Fibroblast of the aortic adventitia (primary cell): ENCODE results near the gene DAO. TPM values are rescaled to one million over a fixed set of nuclear protein-coding genes. Genes with fewer than 3 reads are reported as not detected.
"Not testable (repeated sequence)": the region's sequence is repeated elsewhere in the genome, so short reads cannot be mapped to it uniquely, and the experiment has no call there.

Source experiments
- DNase-seq: peaks from one replicate; pipeline ENCODE4 v3.0.0-alpha.2; 2010; ENCODE audit warnings: low read depth
- H3K4me3 ChIP-seq: 2 replicates; pipeline ENCODE4 v1.5.1; 2011; ENCODE audit warnings: low read depth, mild to moderate bottlenecking, control low read depth, low read length, moderate library complexity
- CTCF ChIP-seq: IDR thresholded peaks from 2 replicates; pipeline ENCODE4 v1.5.1; 2011; ENCODE audit warnings: mild to moderate bottlenecking, low read length, control low read depth, inconsistent platforms; ENCODE audit not compliant: insufficient read depth
- total RNA-seq: library from RNA; depleted of rRNA; stranded (reverse); fragments of >200 nt; gene quantifications from 2 replicates; pipeline ENCODE4 v1.2.3, GENCODE V29; 2012; ENCODE audit warnings: low replicate concordance

Gene DAO
- total RNA-seq, 1 donor = not detected

- DNase-seq = no peak
- H3K4me3 ChIP-seq = peak overlapping the region; percentile 100
These were observed 24.4 kb upstream of the DAO start for GRCh38 chr12:108855284-108856169.

GRCh38 chr12:108856170-108856427, 23.8 kb upstream of the DAO start:
- peak overlapping the region; percentile 100 for H3K4me3 ChIP-seq
- no peak for DNase-seq
- TF ChIP-seq CTCF = no peak

More at GRCh38 chr12:108855284-108856169, 24.4 kb upstream of the DAO start:
- no peak for TF ChIP-seq CTCF

GRCh38 chr12:108856428-108857157, 23.3 kb upstream of the DAO start:
- no peak for TF ChIP-seq CTCF
- DNase-seq = peak; percentile 89
- H3K4me3 ChIP-seq = peak overlapping the region; percentile 100

GRCh38 chr12:108857158-108857407, 22.8 kb upstream of the DAO start:
- DNase-seq = no peak
- H3K4me3 ChIP-seq = peak overlapping the region; percentile 100
- no peak for TF ChIP-seq CTCF

- DNase-seq = no peak
- TF ChIP-seq CTCF = no peak
- H3K4me3 ChIP-seq = peak overlapping the region; percentile 13
These were observed 21.4 kb upstream of the DAO start for GRCh38 chr12:108858311-108859074.

GRCh38 chr12:108859141-108859922, 20.6 kb upstream of the DAO start:
- not testable (repeated sequence) for H3K4me3 ChIP-seq, DNase-seq

GRCh38 chr12:108859923-108860291, 20.0 kb upstream of the DAO start:
- DNase-seq = no peak
- TF ChIP-seq CTCF = no peak
- H3K4me3 ChIP-seq = no peak overlapping the region
